GM12878 (cell line): Measurements from ENCODE around the gene TRAIP. TPM values are rescaled to one million over a fixed set of nuclear protein-coding genes. Genes with fewer than 3 reads are reported as not detected.

Experiments
- ATAC-seq: fragments of 200-7000 bp; cut with Tn5 transposase; 3 replicates; pipeline ENCODE4 v1.9.1; 2020; ENCODE audit warnings: mild to moderate bottlenecking, moderate library complexity
- BruUV-seq: library from RNA; stranded (reverse); fragments of 400-500 nt; replicated peaks from 2 replicates; lab custom pipeline; 2021; lab: Mats Ljungman, UMichigan
- CTCF ChIA-PET: fragments of 300-600 bp; sonication (Branson Sonifier 250); formaldehyde crosslinking; extraction: SDS; loops from one replicate; lab custom pipeline; 2021; ENCODE audit warnings: inconsistent platforms; lab: Yijun Ruan, JAX
- POLR2A ChIA-PET: fragments of 350-600 bp; formaldehyde crosslinking; extraction: SDS; loops from one replicate; lab custom pipeline; 2021; ENCODE audit warnings: inconsistent platforms; lab: Charles Lee
- RAD21 ChIA-PET: fragments of 300-600 bp; sonication (Branson Sonifier 250); formaldehyde crosslinking; loops from one replicate; lab custom pipeline; 2023; ENCODE audit warnings: antibody characterized with exemption; ENCODE audit not compliant: unreplicated experiment; lab: Charles Lee
- SMC1A ChIA-PET: fragments of 300-600 bp; sonication (Branson Sonifier 250); formaldehyde crosslinking; loops from one replicate; lab custom pipeline; 2023; ENCODE audit not compliant: unreplicated experiment, uncharacterized antibody; lab: Charles Lee
- DNase-seq: peaks from one replicate; pipeline ENCODE4 v3.0.0-alpha.2; 2011; ENCODE audit warnings: low read depth, low spot score
- FAIRE-seq: peaks from 3 replicates; lab custom pipeline; 2011; peaks lifted over from hg19 to GRCh38; lab: Jason Lieb, UNC
- H2AFZ ChIP-seq: 2 replicates; pipeline ENCODE4 v1.6.0; 2011; ENCODE audit warnings: low read depth, low read length, control low read depth; ENCODE audit not compliant: control insufficient read depth
- H3K27ac ChIP-seq: 2 replicates; pipeline ENCODE4 v1.5.1; 2011; ENCODE audit warnings: control low read depth; ENCODE audit not compliant: control insufficient read depth, insufficient read depth
- H3K27me3 ChIP-seq, 2 experiments: replicated peaks in 1 of 2; 2 replicates each; pipeline versions ENCODE4 v1.6.0 to v1.6.1; 2011; ENCODE audit warnings: low read length in 1 of 2; ENCODE audit not compliant: control insufficient read depth in 2 of 2, insufficient read depth in 2 of 2
- H3K36me3 ChIP-seq, 2 experiments: 2 replicates each; pipeline ENCODE4 v1.5.1; 2011; ENCODE audit warnings: low read length in 1 of 2; ENCODE audit not compliant: control insufficient read depth in 2 of 2, insufficient read depth in 2 of 2
- H3K4me1 ChIP-seq: 2 replicates; pipeline ENCODE4 v1.6.1; 2011; ENCODE audit warnings: mild to moderate bottlenecking, low read length, moderate library complexity, mixed read lengths; ENCODE audit not compliant: control insufficient read depth, insufficient read depth
- H3K4me2 ChIP-seq: 2 replicates; pipeline ENCODE4 v1.6.0; 2011; ENCODE audit warnings: control low read depth; ENCODE audit not compliant: control insufficient read depth, insufficient read depth
- H3K4me3 ChIP-seq: fragments of 200-600 bp; sonication (generic); 2 replicates; pipeline ENCODE4 v1.5.1; 2016
- H3K79me2 ChIP-seq: 2 replicates; pipeline ENCODE4 v1.6.0; 2011; ENCODE audit warnings: low read length; ENCODE audit not compliant: control insufficient read depth, insufficient read depth
- H3K9ac ChIP-seq: 2 replicates; pipeline ENCODE4 v1.8.0; 2011; ENCODE audit warnings: low read length, control low read depth, mixed read lengths; ENCODE audit not compliant: control insufficient read depth, insufficient read depth
- H3K9me3 ChIP-seq: replicated peaks from 3 replicates; pipeline ENCODE4 v1.5.1; 2011; ENCODE audit warnings: mild to moderate bottlenecking, low read length; ENCODE audit not compliant: control insufficient read depth, insufficient read depth
- H4K20me1 ChIP-seq: 2 replicates; pipeline ENCODE4 v1.6.0; 2011; ENCODE audit not compliant: control insufficient read depth, insufficient read depth
- BMI1 ChIP-seq: fragments of 450-650 bp; IDR thresholded peaks from 2 replicates; pipeline ENCODE4 v1.6.1; 2016; ENCODE audit warnings: mild to moderate bottlenecking, moderate library complexity, borderline replicate concordance
- DPF2 ChIP-seq: fragments of 450-650 bp; IDR thresholded peaks from 2 replicates; pipeline ENCODE4 v1.6.1; 2017; ENCODE audit warnings: mild to moderate bottlenecking
- HDGF ChIP-seq: fragments of 450-650 bp; IDR thresholded peaks from 2 replicates; pipeline ENCODE4 v1.6.1; 2016; ENCODE audit warnings: antibody characterized with exemption
- JUND ChIP-seq: IDR thresholded peaks from 2 replicates; pipeline ENCODE4 v1.6.1; 2012; ENCODE audit warnings: low read depth, mild to moderate bottlenecking, low read length, improper control_type of control experiment, moderate library complexity
- MYB ChIP-seq: fragments of 150-350 bp; IDR thresholded peaks from 2 replicates; pipeline ENCODE4 v1.6.1; 2014; ENCODE audit warnings: mild to moderate bottlenecking, low read depth, low read length, borderline replicate concordance
- ZBED1 ChIP-seq: IDR thresholded peaks from 2 replicates; pipeline ENCODE4 v1.6.1; 2016; ENCODE audit warnings: borderline replicate concordance
- ZNF207 ChIP-seq: fragments of 450-650 bp; IDR thresholded peaks from 2 replicates; pipeline ENCODE4 v1.6.1; 2014; ENCODE audit warnings: antibody characterized with exemption, mild to moderate bottlenecking, borderline replicate concordance
- ZNF592 ChIP-seq: fragments of 450-650 bp; IDR thresholded peaks from 2 replicates; pipeline ENCODE4 v1.6.1; 2017; ENCODE audit warnings: mild to moderate bottlenecking, moderate library complexity
- WGBS: methylation state at CpG from one replicate; pipeline ENCODE4 v1.1.6; 2016; ENCODE audit warnings: low lambda C conversion rate; ENCODE audit not compliant: insufficient replicate concordance, insufficient coverage; ENCODE audit errors: missing lambda C conversion rate; 5-methylcytosine and 5-hydroxymethylcytosine counted together
- in situ Hi-C: fragments of 300-500 bp; cut with MboI; formaldehyde crosslinking; loops from 9 replicates; pipeline ENCODE4 v1.14.3; 2018; ENCODE audit warnings: mixed read lengths
- intact Hi-C: fragments of 100-400 bp; cut with micrococcal nuclease; formaldehyde crosslinking; loops from one replicate; pipeline ENCODE4 v1.14.2; 2022; ENCODE audit not compliant: unreplicated experiment
- polyA plus RNA-seq, 11 experiments: library from polyadenylated mRNA; depleted of rRNA in 4 of 11; unstranded in 6 of 11; stranded (reverse) in 5 of 11; fragments of >200 nt; fragmentation: Nextera tagmentation in 4 of 11; fragmentation: Illumina TruSeq in 1 of 11; extraction: Ambion mirVana in 4 of 11; extraction: Trizol in 1 of 11; gene quantifications; 1 replicate in 1 of 11; 2 replicates in 10 of 11; pipeline versions ENCODE4 v1.2.1 to v1.2.3, GENCODE V29; 2011 to 2016; ENCODE audit warnings: inconsistent platforms in 2 of 11, missing spikeins in 2 of 11, low read depth in 1 of 11
- total RNA-seq, 4 experiments: library from RNA; depleted of rRNA in 3 of 4; stranded (reverse); fragments of >200 nt in 3 of 4; fragmentation: Illumina TruSeq in 1 of 4; extraction: Trizol in 1 of 4; gene quantifications; 2 replicates each; pipeline versions ENCODE4 v1.2.1 to v1.2.3, GENCODE V29; 2013 to 2021

The TRAIP gene
- total and polyA plus RNA-seq, 10 of the 15 experiments (the other 5 are each of a cell fraction or from before 2014, with no cell fraction given) = 15.9 to 37.0 (median 23.1) TPM

- Histone ChIP-seq H3K79me2 (no peaks in the 10 kb centered on the region), H3K9ac (no peak overlapping the region), H3K4me3 (no peak overlapping the region), H3K27ac (no peak overlapping the region), H3K9me3 (no peaks in the 10 kb centered on the region), H3K4me1 (no peaks in the 10 kb centered on the region), H3K4me2 (no peak overlapping the region), H3K36me3 (peaks cover 10 to 12% of the 10 kb centered on the region in 2 experiments; a peak in 3 of 4 replicates), H4K20me1 (no peaks in the 10 kb centered on the region), H2AFZ (no peak overlapping the region), H3K27me3 (no peaks in the 10 kb centered on the region)
- POLR2A ChIA-PET = no interaction called here
- RAD21 ChIA-PET = interaction anchor here (1.1 to 1.9 kb wide), 2 partner anchors 14 to 43 kb away, joined by 3 to 6 read pairs; partner anchors contain the start of gene INKA1
- BruUV-seq = no TSS peak
- DNase-seq = no peak
- no peak for FAIRE-seq
- SMC1A ChIA-PET = interaction anchor here (0.7 to 1.2 kb wide), 2 partner anchors 38 to 60 kb away, joined by 3 read pairs; no protein-coding TSS in a partner anchor
- in situ Hi-C loops (no loop called here), intact Hi-C loops (no loop called here)
- ATAC-seq = no peak
- WGBS = 100% methylated on average over 3 of the region's 3 CpGs
- CTCF ChIA-PET = interaction anchor here (0.5 to 2.8 kb wide), 4 partner anchors 44 to 390 kb away, joined by 3 to 23 read pairs (median 6); partner anchors contain the start of gene INKA1
- TF ChIP-seq MYB = no peak
- TF ChIP-seq ZBED1 = no peak
- TF ChIP-seq ZNF207 = no peak
Measured at GRCh38 chr3:49845694-49846093, 10.7 kb downstream of the TRAIP start.

- FAIRE-seq = no peak
- intact Hi-C loops = no loop called here
- no TSS peak for BruUV-seq
Measured at GRCh38 chr3:49844464-49845183, 11.7 kb downstream of the TRAIP start.

More at GRCh38 chr3:49844464-49845183, 11.7 kb downstream of the TRAIP start:
- DNase-seq = no peak
- Histone ChIP-seq H3K79me2 (no peaks in the 10 kb centered on the region), H3K9me3 (no peaks in the 10 kb centered on the region), H3K27me3 (no peaks in the 10 kb centered on the region), H3K27ac (no peak overlapping the region), H4K20me1 (no peaks in the 10 kb centered on the region), H3K4me1 (no peaks in the 10 kb centered on the region)
- CTCF ChIA-PET = interaction anchor here (0.7 to 2.8 kb wide), 6 partner anchors 11 to 1311 kb away, joined by 3 to 23 read pairs (median 3); partner anchors contain the start of gene INKA1
- TF ChIP-seq DPF2 (no peak), BMI1 (no peak), JUND (no peak), HDGF (no peak), ZNF592 (no peak)
- TF ChIP-seq, all 136 proteins: peak for 0
- RAD21 ChIA-PET = interaction anchor here (1.1 to 1.9 kb wide), 2 partner anchors 13 to 42 kb away, joined by 3 to 6 read pairs; partner anchors contain the start of gene INKA1
- Histone ChIP-seq H3K4me3 (no peak overlapping the region), H3K4me2 (no peak overlapping the region), H2AFZ (no peak overlapping the region), H3K36me3 (peaks cover 13 to 15% of the 10 kb centered on the region in 2 experiments; a peak in 3 of 4 replicates), H3K9ac (no peak overlapping the region)
- in situ Hi-C loops = no loop called here
- POLR2A ChIA-PET = interaction anchor here (0.6 kb wide), 1 partner anchor 110 kb away, joined by 6 read pairs; no protein-coding TSS in a partner anchor
- SMC1A ChIA-PET = interaction anchor here (0.6 to 1.3 kb wide), 5 partner anchors 13 to 42 kb away, joined by 3 to 6 read pairs (median 3); no protein-coding TSS in a partner anchor
- WGBS = 82% methylated on average over 5 of the region's 5 CpGs
- ATAC-seq = no peak
